ENCODE results near the gene ATM. TPM values are rescaled to one million over a fixed set of nuclear protein-coding genes. Genes with fewer than 3 reads are reported as not detected.

Gene ATM
- total RNA-seq, 1 donor from 2014 or later = 184 TPM

DNA sequence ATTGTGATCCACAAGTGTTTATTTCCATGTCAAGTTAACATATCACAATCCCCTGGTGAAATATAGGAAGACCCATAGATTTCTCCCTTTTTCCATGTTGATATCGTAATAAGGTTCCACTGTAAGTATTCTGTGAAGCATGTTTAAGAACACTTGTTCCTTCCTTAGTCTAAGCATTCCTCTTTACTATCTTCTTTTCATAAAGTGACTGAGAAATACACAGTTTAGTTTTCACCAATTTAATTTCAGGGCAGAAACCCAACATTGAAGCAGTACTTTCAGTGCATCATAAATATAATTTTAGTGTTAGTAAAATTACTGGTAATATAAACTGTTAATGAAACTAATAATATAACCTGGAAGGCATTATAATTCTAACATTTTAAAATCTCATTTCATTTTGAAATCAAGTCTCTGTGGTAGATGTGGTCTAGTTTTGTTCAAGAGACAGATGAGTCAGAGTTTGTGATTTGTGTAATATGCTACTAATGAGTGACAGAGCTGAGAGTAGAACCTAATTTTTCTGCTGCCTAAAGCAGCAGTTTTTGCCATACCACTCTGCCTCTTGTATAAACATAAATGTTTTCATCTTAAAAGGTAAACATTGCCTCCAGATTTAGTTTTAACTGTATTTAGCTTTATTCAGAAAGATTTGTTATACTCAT lies 79.4 kb downstream of the ATM start:
- TF ChIP-seq, protein P1, sequence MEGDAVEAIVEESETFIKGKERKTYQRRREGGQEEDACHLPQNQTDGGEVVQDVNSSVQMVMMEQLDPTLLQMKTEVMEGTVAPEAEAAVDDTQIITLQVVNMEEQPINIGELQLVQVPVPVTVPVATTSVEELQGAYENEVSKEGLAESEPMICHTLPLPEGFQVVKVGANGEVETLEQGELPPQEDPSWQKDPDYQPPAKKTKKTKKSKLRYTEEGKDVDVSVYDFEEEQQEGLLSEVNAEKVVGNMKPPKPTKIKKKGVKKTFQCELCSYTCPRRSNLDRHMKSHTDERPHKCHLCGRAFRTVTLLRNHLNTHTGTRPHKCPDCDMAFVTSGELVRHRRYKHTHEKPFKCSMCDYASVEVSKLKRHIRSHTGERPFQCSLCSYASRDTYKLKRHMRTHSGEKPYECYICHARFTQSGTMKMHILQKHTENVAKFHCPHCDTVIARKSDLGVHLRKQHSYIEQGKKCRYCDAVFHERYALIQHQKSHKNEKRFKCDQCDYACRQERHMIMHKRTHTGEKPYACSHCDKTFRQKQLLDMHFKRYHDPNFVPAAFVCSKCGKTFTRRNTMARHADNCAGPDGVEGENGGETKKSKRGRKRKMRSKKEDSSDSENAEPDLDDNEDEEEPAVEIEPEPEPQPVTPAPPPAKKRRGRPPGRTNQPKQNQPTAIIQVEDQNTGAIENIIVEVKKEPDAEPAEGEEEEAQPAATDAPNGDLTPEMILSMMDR (IDR thresholded peaks at IDR 0.05) = no peak
- intact Hi-C loops (cut with micrococcal nuclease) = no loop called here
- H3K4me1 Mint-ChIP-seq = no peaks in the 10 kb centered on the region
- H3K27me3 Mint-ChIP-seq = no peaks in the 10 kb centered on the region
- H3K4me3 Mint-ChIP-seq = no peak overlapping the region
- ATAC-seq (ENCODE audit: low read depth) (no peak), DNase-seq (no peak)
- ChIA-PET POLR2A (no interaction called here), CTCF (interaction anchor here (1.6 kb wide), 1 partner anchor 19 kb away, joined by 3 read pairs; no protein-coding TSS in a partner anchor)
- H3K36me3 Mint-ChIP-seq (ENCODE audit: low read depth) = peaks cover 81% of the 10 kb centered on the region
- no peaks in the 10 kb centered on the region for H3K9me3 Mint-ChIP-seq
- peak overlapping the region; percentile 64 for H3K27ac Mint-ChIP-seq

DNA sequence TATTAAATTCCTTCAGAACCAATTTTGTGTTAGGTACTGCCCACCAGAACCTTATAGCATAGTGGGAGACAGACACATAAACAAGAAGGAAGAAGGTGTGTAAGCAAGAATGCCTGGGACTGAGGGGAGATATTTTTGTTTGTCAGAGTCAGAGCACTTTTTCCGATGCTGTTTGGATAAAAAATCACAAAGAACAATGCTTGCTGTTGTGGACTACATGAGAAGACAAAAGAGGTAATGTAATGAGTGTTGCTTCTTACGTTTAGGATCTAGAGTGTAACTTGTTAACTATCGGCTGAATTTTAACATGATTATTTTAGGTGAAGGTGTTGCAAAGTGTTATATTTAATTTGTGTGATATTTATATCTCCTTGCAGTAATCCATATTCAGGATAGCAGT lies 84.9 kb downstream of the ATM start:
- Mint-ChIP-seq H3K27ac (no peak overlapping the region), H3K9me3 (no peaks in the 10 kb centered on the region), H3K4me1 (no peaks in the 10 kb centered on the region), H3K4me3 (no peak overlapping the region), H3K36me3 (ENCODE audit: low read depth) (peaks cover 76% of the 10 kb centered on the region), H3K27me3 (no peaks in the 10 kb centered on the region)
- intact Hi-C loops (cut with micrococcal nuclease) = no loop called here
- TF ChIP-seq, protein P1 (IDR thresholded peaks at IDR 0.05) = no peak
- ChIA-PET POLR2A (no interaction called here), CTCF (no interaction called here)
- DNase-seq (no peak), ATAC-seq (ENCODE audit: low read depth) (no peak)

DNA sequence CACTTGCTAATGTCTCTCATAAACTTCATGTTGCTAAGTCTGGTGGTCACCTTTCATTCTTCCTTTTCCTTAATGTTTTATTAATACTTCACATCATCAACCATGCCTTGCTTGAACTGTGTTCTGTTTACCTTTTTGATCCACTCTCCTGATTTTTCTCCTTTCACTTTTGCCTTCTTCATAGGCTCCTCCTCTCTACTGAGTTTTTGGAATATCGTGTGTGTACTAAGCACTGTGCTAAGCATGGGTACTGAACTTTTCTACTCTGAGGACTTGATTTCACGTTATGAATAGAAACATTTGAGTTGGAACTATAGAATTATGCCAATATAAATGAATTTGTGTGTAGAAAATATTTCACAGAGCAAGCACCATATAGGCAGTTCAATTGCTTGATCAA lies 90.6 kb downstream of the ATM start:
- no peaks in the 10 kb centered on the region for H3K4me1 Mint-ChIP-seq

DNA sequence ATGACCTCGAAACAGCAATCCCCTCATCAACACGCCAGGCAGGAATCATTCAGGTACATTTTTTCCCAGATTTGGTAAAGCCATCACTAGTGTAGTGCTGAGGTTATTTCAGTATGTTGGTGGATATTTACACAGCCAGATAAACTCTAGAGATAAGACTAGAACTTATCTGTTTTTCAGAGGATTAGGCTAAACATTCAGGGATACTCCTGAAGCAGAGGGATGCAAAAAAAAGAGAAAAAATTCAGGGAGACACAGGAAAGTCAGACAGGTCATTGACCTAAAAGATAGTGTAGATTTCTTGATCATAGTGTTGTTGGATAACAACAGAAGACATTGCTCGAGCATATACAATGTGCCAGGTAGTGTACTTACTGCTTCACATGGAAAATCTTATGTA lies 93.2 kb downstream of the ATM start:
- CTCF ChIA-PET = no interaction called here
- H3K27me3 Mint-ChIP-seq = no peaks in the 10 kb centered on the region
- no peaks in the 10 kb centered on the region for H3K4me1 Mint-ChIP-seq
- no peak for DNase-seq
- no peak for ATAC-seq (ENCODE audit: low read depth)
- POLR2A ChIA-PET = no interaction called here
- TF ChIP-seq, protein P1 (IDR thresholded peaks at IDR 0.05) = no peak
- H3K9me3 Mint-ChIP-seq = no peaks in the 10 kb centered on the region
- intact Hi-C loops (cut with micrococcal nuclease) = no loop called here
- H3K27ac Mint-ChIP-seq = no peak overlapping the region
- H3K4me3 Mint-ChIP-seq = no peak overlapping the region
- peaks cover 61% of the 10 kb centered on the region for H3K36me3 Mint-ChIP-seq (ENCODE audit: low read depth)

More for the DNA sequence above, 90.6 kb downstream of the ATM start:
- intact Hi-C loops (cut with micrococcal nuclease) = no loop called here
- no peaks in the 10 kb centered on the region for H3K27me3 Mint-ChIP-seq
- no peak for ATAC-seq (ENCODE audit: low read depth)
- POLR2A ChIA-PET = no interaction called here
- no peaks in the 10 kb centered on the region for H3K9me3 Mint-ChIP-seq
- peaks cover 59% of the 10 kb centered on the region for H3K36me3 Mint-ChIP-seq (ENCODE audit: low read depth)
- no peak for DNase-seq
- TF ChIP-seq, protein P1 (IDR thresholded peaks at IDR 0.05) = no peak
- CTCF ChIA-PET = no interaction called here
- no peak overlapping the region for H3K4me3 Mint-ChIP-seq
- no peak overlapping the region for H3K27ac Mint-ChIP-seq

DNA sequence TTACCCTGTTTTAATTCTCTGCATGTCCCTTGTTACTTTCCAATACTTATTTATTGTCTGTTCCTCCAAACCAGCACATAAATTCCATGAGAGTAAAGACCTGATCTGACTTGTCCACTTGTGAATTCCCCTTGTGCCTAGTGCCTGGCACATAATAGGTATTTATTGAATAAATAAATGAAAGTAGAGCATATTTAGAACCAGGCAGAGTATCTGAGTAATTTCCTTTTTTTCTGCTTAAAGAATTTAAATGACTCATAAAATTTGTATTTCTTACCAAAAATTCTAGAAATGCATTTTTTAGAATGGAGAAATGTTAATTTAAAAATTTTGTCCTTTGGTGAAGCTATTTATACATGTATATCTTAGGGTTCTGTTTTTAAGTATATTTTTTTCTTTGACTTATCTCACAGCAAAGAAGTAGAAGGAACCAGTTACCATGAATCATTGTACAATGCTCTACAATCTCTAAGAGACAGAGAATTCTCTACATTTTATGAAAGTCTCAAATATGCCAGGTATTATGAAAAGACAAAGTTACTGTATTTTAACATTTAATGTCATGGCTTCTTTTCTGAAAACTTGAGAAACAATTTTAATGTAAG lies 96.8 kb downstream of the ATM start:
- no peaks in the 10 kb centered on the region for H3K27me3 Mint-ChIP-seq
- no peaks in the 10 kb centered on the region for H3K9me3 Mint-ChIP-seq
- ChIA-PET POLR2A (no interaction called here), CTCF (no interaction called here)
- H3K4me3 Mint-ChIP-seq = no peak overlapping the region
- intact Hi-C loops (cut with micrococcal nuclease) = no loop called here
- ATAC-seq (ENCODE audit: low read depth) = no peak
- peaks cover 67% of the 10 kb centered on the region for H3K36me3 Mint-ChIP-seq (ENCODE audit: low read depth)
- H3K27ac Mint-ChIP-seq = no peak overlapping the region
- H3K4me1 Mint-ChIP-seq = no peaks in the 10 kb centered on the region
- no peak for DNase-seq
- TF ChIP-seq, protein P1 (IDR thresholded peaks at IDR 0.05) = no peak

Data from activated B cell treated with CpG ODN at 0.5 μM for 24 hours (primary cell).